GM19372 (cell line): ENCODE measurements around the gene TLE6.
"Not testable (repeated sequence)": the region's sequence is repeated elsewhere in the genome, so short reads cannot be mapped to it uniquely, and the experiment has no call there.

Experiments
- ATAC-seq: cut with Tn5 transposase; IDR thresholded peaks from one replicate; pipeline ENCODE4 v1.9.1; 2021; ENCODE audit warnings: mild to moderate bottlenecking, low read depth, moderate library complexity; ENCODE audit not compliant: unreplicated experiment

TLE6 gene

GRCh38 chr19:2973229-2973628 lies 4.1 kb upstream of the TLE6 start:
- no peak for ATAC-seq

- no peak for ATAC-seq
Observed at GRCh38 chr19:2974342-2975041, 2.9 kb upstream of the TLE6 start.

GRCh38 chr19:2976609-2977000 lies 759 bp upstream of the TLE6 start:
- ATAC-seq: no peak

- no peak for ATAC-seq
Observed at GRCh38 chr19:2977746-2978138, 378 bp downstream of the TLE6 start.

- ATAC-seq: no peak
Observed at GRCh38 chr19:2978166-2978767, 903 bp downstream of the TLE6 start.

DNA sequence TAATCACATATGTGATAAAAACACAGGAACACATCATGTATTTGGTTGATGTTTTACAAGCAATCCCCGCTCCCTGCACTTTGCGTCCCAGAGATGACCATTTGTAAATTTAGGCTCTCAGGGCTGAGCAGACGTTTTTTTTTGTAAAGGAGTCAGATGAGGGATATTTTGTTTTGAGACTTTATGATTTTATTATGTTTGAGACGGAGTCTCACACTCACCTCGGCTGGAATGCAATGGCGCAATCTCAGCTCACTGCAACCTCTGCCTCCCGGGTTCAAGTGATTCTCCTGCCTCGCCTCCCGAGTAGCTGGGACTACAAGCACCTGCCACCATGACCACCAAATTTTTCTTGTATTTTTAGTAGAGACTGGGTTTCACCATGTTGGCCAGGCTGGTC lies 1.4 kb downstream of the TLE6 start:
- ATAC-seq: no peak

DNA sequence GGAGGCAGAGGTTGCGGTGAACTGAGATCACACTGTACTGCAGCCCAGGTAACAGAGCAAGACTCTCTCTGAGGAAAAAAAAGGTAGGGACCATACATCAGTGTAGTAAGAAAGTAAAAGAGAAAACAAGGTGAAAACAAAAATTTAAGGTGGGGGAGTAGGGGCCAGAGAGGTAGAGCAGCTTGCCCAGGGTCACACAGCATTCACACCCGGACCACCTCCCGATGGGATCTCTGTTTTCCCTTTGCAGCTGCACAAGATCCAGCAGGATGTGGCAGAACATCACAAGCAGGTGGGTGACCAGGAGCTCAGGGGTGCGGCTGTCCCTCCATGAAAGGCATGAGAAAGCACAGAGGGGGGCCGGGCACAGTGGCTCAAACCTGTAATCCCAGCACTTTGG lies 4.5 kb downstream of the TLE6 start:
- no peak for ATAC-seq

DNA sequence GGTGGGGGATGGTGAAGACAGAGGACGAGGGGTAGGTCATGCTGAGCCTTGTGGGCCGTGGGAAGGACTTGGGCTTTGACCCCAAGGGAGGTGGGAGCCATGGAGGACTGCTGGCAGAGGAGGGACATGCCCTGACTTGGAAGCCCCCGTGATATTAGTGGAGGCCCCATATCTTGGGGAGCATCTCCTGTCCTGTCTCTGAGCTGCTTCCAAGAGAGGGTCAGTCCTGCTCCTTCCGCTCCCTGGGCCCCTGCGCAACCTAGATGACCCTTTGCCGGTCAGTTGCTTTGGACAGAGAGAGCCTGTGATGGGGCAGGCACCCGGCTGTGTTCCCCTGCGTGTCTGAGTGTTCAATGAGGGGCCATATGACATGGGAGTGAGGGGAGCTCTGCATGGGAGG lies 5.2 kb downstream of the TLE6 start:
- ATAC-seq: no peak

- ATAC-seq: no peak
Observed at GRCh38 chr19:2982983-2983350, 5.6 kb downstream of the TLE6 start.

- no peak for ATAC-seq
Observed at GRCh38 chr19:2983351-2984214, 6.2 kb downstream of the TLE6 start.

- no peak for ATAC-seq
Observed at GRCh38 chr19:2984215-2984528, 6.8 kb downstream of the TLE6 start.

- ATAC-seq: no peak
Observed at GRCh38 chr19:2986951-2987524, 9.7 kb downstream of the TLE6 start.

DNA sequence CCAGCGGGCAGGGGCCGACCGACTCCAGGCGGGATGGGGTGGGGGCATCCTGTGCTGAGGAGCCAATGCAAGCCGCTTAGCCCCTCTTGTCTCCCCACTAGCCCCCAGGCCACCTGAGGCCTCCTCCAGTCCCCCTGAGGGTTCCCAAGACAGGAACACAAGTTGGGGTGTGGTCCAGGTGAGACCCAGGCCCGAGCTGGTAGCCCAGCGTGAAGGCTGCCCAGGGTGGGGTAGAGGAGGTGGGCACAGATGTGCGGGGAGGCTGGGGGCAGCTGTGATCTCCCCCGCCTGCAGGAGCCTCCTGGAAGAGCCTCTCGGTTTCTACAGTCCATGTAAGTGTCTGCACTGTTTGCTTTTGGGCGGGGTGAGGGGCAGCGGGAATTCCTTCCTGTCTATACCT lies 10.4 kb downstream of the TLE6 start:
- no peak for ATAC-seq

DNA sequence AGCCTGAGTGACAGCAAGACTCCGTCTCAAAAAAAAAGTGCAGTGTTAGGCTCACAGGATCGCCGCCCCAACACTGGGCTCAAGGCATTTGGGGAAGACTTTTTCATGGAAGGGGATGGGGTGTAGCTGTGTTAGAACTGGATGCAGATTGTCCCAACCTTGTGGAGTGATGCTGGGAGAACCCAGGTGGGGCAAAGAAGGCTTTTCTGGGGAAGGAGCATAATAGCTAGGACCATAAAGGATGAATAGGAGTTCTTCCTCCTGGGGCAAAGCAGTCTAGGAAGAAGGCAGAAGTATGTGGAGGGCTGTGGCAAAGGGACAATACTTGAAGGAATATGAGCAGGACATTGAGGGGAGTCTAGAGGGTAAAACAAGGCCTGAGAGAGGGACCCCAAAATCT lies 11.2 kb downstream of the TLE6 start:
- ATAC-seq: no peak

GRCh38 chr19:2989236-2989946 lies 12.0 kb downstream of the TLE6 start:
- no peak for ATAC-seq

DNA sequence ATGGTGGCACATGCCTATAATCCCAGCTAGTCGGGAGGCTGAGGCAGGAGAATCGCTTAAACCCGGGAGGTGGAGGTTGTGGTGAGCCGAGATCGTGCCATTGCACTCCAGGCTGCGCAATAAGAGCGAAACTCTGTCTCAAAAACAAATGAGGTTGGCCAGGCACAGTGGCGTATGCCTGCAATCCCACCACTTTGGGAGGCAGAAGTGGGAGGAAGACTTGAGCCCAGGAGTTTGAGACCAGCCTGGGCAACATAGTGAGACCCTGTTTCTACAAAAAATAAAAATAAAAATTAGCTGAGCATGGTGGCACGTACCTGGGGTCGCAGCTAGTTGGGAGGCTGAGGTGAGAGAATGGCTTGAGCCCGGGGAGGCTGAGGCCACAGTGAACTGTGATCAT lies 15.0 kb downstream of the TLE6 start:
- ATAC-seq: not testable (repeated sequence)

- no peak for ATAC-seq
Observed at GRCh38 chr19:2992958-2993357, 15.6 kb downstream of the TLE6 start.

- ATAC-seq: no peak
Observed at GRCh38 chr19:2993579-2993978, 16.2 kb downstream of the TLE6 start.

GRCh38 chr19:2994588-2995131 lies 17.3 kb downstream of the TLE6 start:
- no peak for ATAC-seq

- ATAC-seq: no peak
Observed at GRCh38 chr19:2997720-2998119, 20.4 kb downstream of the TLE6 start.

DNA sequence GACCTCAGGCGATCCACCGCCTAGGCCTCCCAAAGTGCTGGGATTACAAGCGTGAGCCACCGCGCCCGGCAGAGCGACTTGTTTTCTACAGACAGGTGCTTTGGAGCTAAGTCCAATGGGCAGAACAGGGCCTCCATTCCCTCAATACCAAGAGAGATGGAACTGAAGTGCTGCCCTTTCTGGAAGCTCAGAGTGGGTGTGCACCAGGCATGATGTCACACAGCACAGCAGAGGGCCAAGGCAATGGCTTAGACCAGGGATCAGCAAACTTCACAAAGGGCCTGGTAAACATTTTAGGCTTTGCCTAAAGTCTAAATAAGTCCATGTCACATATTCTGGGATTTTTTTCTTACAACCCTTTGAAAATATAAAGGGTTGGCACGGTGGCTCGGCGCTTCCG lies 21.3 kb downstream of the TLE6 start:
- ATAC-seq: no peak
